Keratinocyte (primary cell): Measurements from ENCODE around the gene ZNF33A.

Experiments used
- CTCF ChIP-seq, 3 experiments: IDR thresholded peaks in 1 of 3; conservative IDR thresholded peaks in 1 of 3; optimal IDR thresholded peaks in 1 of 3; 2 replicates in 2 of 3; 3 replicates in 1 of 3; pipeline versions ENCODE3 to v1.5.1; 2011; ENCODE audit warnings: low read length in 3 of 3, mild to moderate bottlenecking in 3 of 3, moderate library complexity in 2 of 3, control low read depth in 1 of 3, inconsistent platforms in 1 of 3; ENCODE audit not compliant: insufficient read depth in 2 of 3; ENCODE audit errors: extremely low read depth in 1 of 3
- EZH2 ChIP-seq: IDR thresholded peaks from one replicate; pipeline ENCODE4 v1.6.1; 2012; ENCODE audit warnings: inconsistent platforms, mild to moderate bottlenecking, low read length, moderate library complexity

GRCh38 chr10:38045129-38045528, 34.7 kb downstream of the ZNF33A start:
- no peak for TF ChIP-seq CTCF (optimal IDR thresholded peaks at IDR 0.05 in 1 of 3, IDR thresholded peaks at IDR 0.05 in 1 of 3, conservative IDR thresholded peaks at IDR 0.05 in 1 of 3; ENCODE audit: extremely low read depth in 1 of 3, insufficient read depth in 2 of 3, low read length in 3 of 3)
- no peak for TF ChIP-seq EZH2
